ENCODE results near the gene SLC25A21. TPM values are rescaled to one million over a fixed set of nuclear protein-coding genes. Genes with fewer than 3 reads are reported as not detected.

The SLC25A21 gene
- total and polyA plus RNA-seq, 10 of the 15 experiments (the other 5 are each of a cell fraction or from before 2014, with no cell fraction given): 0.06 to 0.72 (median 0.17) TPM; not detected in 3

GRCh38 chr14:37172936-37173614 is 669 bp upstream of the SLC25A21 start:
- ChIA-PET CTCF (interaction anchor here (0.7 kb wide), 1 partner anchor 23 kb away, joined by 3 read pairs; no protein-coding TSS in a partner anchor), SMC1A (ENCODE audit: uncharacterized antibody, unreplicated experiment) (no interaction called here), RAD21 (ENCODE audit: unreplicated experiment) (no interaction called here), POLR2A (no interaction called here)
- no peaks in the 10 kb centered on the region for H4K20me1 ChIP-seq (ENCODE audit: control insufficient read depth, insufficient read depth)
- no peaks in the 10 kb centered on the region for H3K36me3 ChIP-seq (ENCODE audit: control insufficient read depth in 2 of 2, insufficient read depth in 2 of 2, low read length in 1 of 2)
- H3K9ac ChIP-seq (ENCODE audit: control insufficient read depth, insufficient read depth, low read length): no peak overlapping the region
- H3K4me2 ChIP-seq (ENCODE audit: control insufficient read depth, insufficient read depth): no peak overlapping the region
- no peaks in the 10 kb centered on the region; the same call in 2 of the 3 replicates for H3K9me3 ChIP-seq (replicated peaks; ENCODE audit: control insufficient read depth, insufficient read depth, low read length)
- H3K27me3 ChIP-seq (replicated peaks in 1 of 2; ENCODE audit: control insufficient read depth in 2 of 2, insufficient read depth in 2 of 2, low read length in 1 of 2): no peaks in the 10 kb centered on the region
- no peaks in the 10 kb centered on the region for H3K79me2 ChIP-seq (ENCODE audit: control insufficient read depth, insufficient read depth, low read length)
- H3K4me1 ChIP-seq (ENCODE audit: control insufficient read depth, insufficient read depth, low read length): no peaks in the 10 kb centered on the region
- H3K4me3 ChIP-seq: no peak overlapping the region
- intact Hi-C loops (cut with micrococcal nuclease; ENCODE audit: unreplicated experiment): no loop called here
- FAIRE-seq (no peak), ATAC-seq (no peak), DNase-seq (ENCODE audit: low read depth, low spot score) (no peak)
- BruUV-seq (replicated peaks): no TSS peak
- WGBS (ENCODE audit: insufficient coverage, insufficient replicate concordance, low lambda C conversion rate, missing lambda C conversion rate): 1% methylated on average over 5 of the region's 5 CpGs
- in situ Hi-C loops (cut with MboI): no loop called here
- H2AFZ ChIP-seq (ENCODE audit: control insufficient read depth, low read depth, low read length): no peak overlapping the region
- no peak overlapping the region for H3K27ac ChIP-seq (ENCODE audit: control insufficient read depth, insufficient read depth)
- TF ChIP-seq KDM1A (IDR thresholded peaks at IDR 0.05; ENCODE audit: borderline replicate concordance) (no peak), PBX3 (IDR thresholded peaks at IDR 0.05; ENCODE audit: insufficient replicate concordance, low read depth, low read length) (no peak), RBBP5 (conservative IDR thresholded peaks at IDR 0.05) (no peak), BRCA1 (IDR thresholded peaks at IDR 0.05; ENCODE audit: low read depth, low read length) (no peak), TAF1 (IDR thresholded peaks at IDR 0.05; ENCODE audit: borderline replicate concordance, low read depth, low read length) (no peak), CUX1 (IDR thresholded peaks at IDR 0.05; ENCODE audit: insufficient replicate concordance, low read depth, low read length) (no peak), MEF2A (IDR thresholded peaks at IDR 0.05; ENCODE audit: insufficient read depth, low read depth, low read length) (no peak), TARDBP (IDR thresholded peaks at IDR 0.05; ENCODE audit: borderline replicate concordance) (no peak), ZBTB4 (CRISPR knock-in tag; IDR thresholded peaks at IDR 0.05) (no peak), SUPT20H (IDR thresholded peaks at IDR 0.05; ENCODE audit: borderline replicate concordance, control insufficient read depth, low read depth, low read length) (no peak), LARP7 (IDR thresholded peaks at IDR 0.05) (no peak), IKZF2 (IDR thresholded peaks at IDR 0.05) (no peak), ZNF274 (IDR thresholded peaks at IDR 0.05; ENCODE audit: insufficient read depth, insufficient read length) (no peak), TCF12 (IDR thresholded peaks at IDR 0.05; ENCODE audit: low read depth, low read length) (no peak), IRF4 (IDR thresholded peaks at IDR 0.05; ENCODE audit: low read depth, low read length) (no peak), STAT3 (IDR thresholded peaks at IDR 0.05; ENCODE audit: low read depth, low read length) (no peak)

Data from GM12878 (cell line).